ENCODE results near the gene PAK6.

- TF ChIP-seq CTCF (conservative IDR thresholded peaks at IDR 0.05; ENCODE audit: low read depth, low read length) (no peak), EZH2 (IDR thresholded peaks at IDR 0.05; ENCODE audit: low read length, unreplicated experiment) (no peak)
Observed at GRCh38 chr15:40286794-40287193, 47.9 kb downstream of the PAK6 start.
